Gastroesophageal sphincter (tissue), 4 donors: ENCODE measurements around the gene MYO1D. TPM values are rescaled to one million over a fixed set of nuclear protein-coding genes. Genes with fewer than 3 reads are reported as not detected.

ENCODE experiments used
- ATAC-seq: fragments of 150-250 bp; one replicate; pipeline ENCODE4 v1.9.1; 2016; ENCODE audit warnings: mild to moderate bottlenecking, moderate library complexity
- H3K27ac ChIP-seq, 4 donors: fragments of 200-600 bp; sonication (generic) in 3 of 4; 1 replicate in 3 of 4; 2 replicates in 1 of 4; pipeline ENCODE4 v1.5.1; 2016 to 2019
- H3K27me3 ChIP-seq: fragments of 200-600 bp; sonication (generic); one replicate; pipeline ENCODE4 v1.5.1; 2019
- H3K36me3 ChIP-seq, 2 donors: fragments of 200-600 bp; sonication (generic); one replicate each; pipeline ENCODE4 v1.5.1; 2019; ENCODE audit warnings: control low read depth in 1 of 2
- H3K4me1 ChIP-seq, 3 donors: fragments of 200-600 bp; sonication (generic); 1 replicate in 2 of 3; 2 replicates in 1 of 3; pipeline ENCODE4 v1.5.1; 2016 to 2019; ENCODE audit warnings: control low read depth in 2 of 3
- H3K4me3 ChIP-seq, 2 donors: fragments of 200-600 bp; sonication (generic); one replicate each; pipeline ENCODE4 v1.5.1; 2019; ENCODE audit warnings: mild to moderate bottlenecking in 1 of 2, moderate library complexity in 1 of 2
- H3K9me3 ChIP-seq, 3 donors: fragments of 200-600 bp; sonication (generic); one replicate each; pipeline ENCODE4 v1.5.1; 2017 to 2019; ENCODE audit warnings: control low read depth in 2 of 3
- CTCF ChIP-seq, 4 experiments: fragments of 200-600 bp in 2 of 4; fragments of 450-650 bp in 2 of 4; sonication (generic) in 1 of 4; IDR thresholded peaks; one replicate each; pipeline ENCODE4 v1.5.1; 2017 to 2019; ENCODE audit warnings: antibody characterized with exemption in 4 of 4, mild to moderate bottlenecking in 2 of 4, moderate library complexity in 2 of 4
- EP300 ChIP-seq: sonication (generic); formaldehyde crosslinking; IDR thresholded peaks from one replicate; pipeline ENCODE4 v1.6.1; 2017; ENCODE audit warnings: antibody characterized with exemption, mild to moderate bottlenecking
- POLR2A ChIP-seq, 2 donors: fragments of 450-650 bp; IDR thresholded peaks; one replicate each; pipeline ENCODE4 v1.6.1; 2017; ENCODE audit warnings: antibody characterized with exemption in 2 of 2, mild to moderate bottlenecking in 2 of 2, moderate library complexity in 1 of 2
- POLR2AphosphoS5 ChIP-seq: sonication (generic); formaldehyde crosslinking; IDR thresholded peaks from one replicate; pipeline ENCODE4 v1.6.1; 2017; ENCODE audit warnings: antibody characterized with exemption
- WGBS, 2 donors: methylation state at CpG; one replicate each; pipeline ENCODE4 v1.1.5; 2018; ENCODE audit warnings: low coverage in 1 of 2; 5-methylcytosine and 5-hydroxymethylcytosine counted together
- total RNA-seq, 4 donors: library from RNA; depleted of rRNA; stranded (reverse); fragments of >200 nt; gene quantifications; one replicate each; pipeline ENCODE4 v1.1.0, GENCODE V29; 2016

MYO1D gene
- total RNA-seq, 4 donors from 2014 or later, result 28.2 to 63.5 (median 47.2) TPM

DNA sequence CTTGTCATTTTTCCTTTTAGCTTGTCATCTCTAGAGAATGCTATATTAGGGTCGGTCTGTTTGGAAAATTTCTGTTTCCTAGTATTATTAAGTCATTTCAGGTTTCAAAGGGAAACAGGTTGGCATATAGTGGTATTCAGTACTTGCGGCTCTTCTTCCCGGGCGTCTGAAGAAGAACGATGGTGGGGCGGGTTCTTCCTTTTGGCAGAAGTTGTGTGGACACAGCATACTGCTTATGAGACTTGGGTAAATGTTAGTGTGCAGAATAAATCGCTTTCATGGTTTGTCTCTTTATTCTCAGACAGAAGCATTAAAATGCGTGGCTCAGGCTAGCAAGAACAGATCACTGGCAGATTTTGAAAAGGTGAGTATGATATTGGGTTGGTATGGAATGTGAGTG, 399.7 kb downstream of the MYO1D start:
- Histone ChIP-seq H3K27me3 (no peaks in the 10 kb centered on the region), H3K36me3 (peaks cover 8 to 100% of the 10 kb centered on the region in 2 donors), H3K27ac (no peak overlapping the region), H3K4me3 (no peak overlapping the region), H3K9me3 (no peaks in the 10 kb centered on the region), H3K4me1 (no peaks in the 10 kb centered on the region)
- TF ChIP-seq POLR2A (IDR thresholded peaks at IDR 0.05) (no peak), CTCF (IDR thresholded peaks at IDR 0.05) (no peak), POLR2AphosphoS5 (no peak), EP300 (no peak)
- WGBS, 2 donors, result 88 to 100% methylated on average over 1 to 8 of the region's 8 CpGs
- ATAC-seq, result no peak

DNA sequence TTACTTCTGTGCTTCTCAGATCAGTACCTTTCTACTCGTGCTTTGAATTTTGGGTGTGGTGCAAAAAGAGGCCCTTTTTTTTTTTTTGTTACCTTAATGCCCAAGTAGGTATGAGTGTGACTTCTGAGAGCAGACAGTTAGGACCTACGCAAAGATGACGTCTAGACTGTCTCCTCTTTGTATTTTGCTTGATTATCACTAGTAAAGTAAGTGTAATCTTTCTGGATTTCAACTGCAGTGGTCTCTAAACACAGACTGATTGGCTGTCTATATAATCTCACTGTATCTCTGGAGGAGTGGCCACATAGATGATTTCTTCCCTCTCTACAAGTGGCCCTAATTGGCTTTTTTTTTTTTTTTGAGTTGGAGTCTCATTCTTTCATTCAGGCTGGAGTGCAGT, 401.7 kb downstream of the MYO1D start:
- no peak for ATAC-seq
- peaks cover 8 to 100% of the 10 kb centered on the region in 2 donors for H3K36me3 ChIP-seq
- H3K4me1 ChIP-seq, result no peaks in the 10 kb centered on the region
- no peaks in the 10 kb centered on the region for H3K9me3 ChIP-seq
- WGBS, 2 donors, result 85 to 100% methylated on average over 2 to 3 of the region's 3 CpGs
- H3K27me3 ChIP-seq, result no peaks in the 10 kb centered on the region
- H3K4me3 ChIP-seq, result no peak overlapping the region
- TF ChIP-seq EP300 (no peak), POLR2AphosphoS5 (no peak), POLR2A (IDR thresholded peaks at IDR 0.05) (no peak), CTCF (IDR thresholded peaks at IDR 0.05) (no peak)
- H3K27ac ChIP-seq, result no peak overlapping the region

- WGBS, 2 donors, result 100% methylated on average over 3 of the region's 4 CpGs; no CpG with 5 or more reads in 1 of the 2 donors
- Histone ChIP-seq H3K4me1 (no peaks in the 10 kb centered on the region), H3K36me3 (peaks cover 4 to 97% of the 10 kb centered on the region in 2 donors), H3K27ac (no peak overlapping the region), H3K9me3 (no peaks in the 10 kb centered on the region), H3K4me3 (no peak overlapping the region), H3K27me3 (no peaks in the 10 kb centered on the region)
- ATAC-seq, result no peak
- TF ChIP-seq EP300 (no peak), POLR2AphosphoS5 (no peak), POLR2A (IDR thresholded peaks at IDR 0.05) (no peak), CTCF (IDR thresholded peaks at IDR 0.05) (no peak)
Observed at GRCh38 chr17:32471652-32472051, 405.3 kb downstream of the MYO1D start.

GRCh38 chr17:32470405-32471167, 406.3 kb downstream of the MYO1D start:
- Histone ChIP-seq H3K4me3 (no peak overlapping the region), H3K27me3 (no peaks in the 10 kb centered on the region), H3K27ac (no peak overlapping the region), H3K9me3 (no peaks in the 10 kb centered on the region), H3K36me3 (peaks cover 4 to 97% of the 10 kb centered on the region in 2 donors), H3K4me1 (no peaks in the 10 kb centered on the region)
- ATAC-seq, result no peak
- WGBS, 2 donors, result 80 to 98% methylated on average over 3 to 6 of the region's 6 CpGs
- TF ChIP-seq EP300 (no peak), CTCF (IDR thresholded peaks at IDR 0.05) (no peak), POLR2AphosphoS5 (no peak), POLR2A (IDR thresholded peaks at IDR 0.05) (no peak)

DNA sequence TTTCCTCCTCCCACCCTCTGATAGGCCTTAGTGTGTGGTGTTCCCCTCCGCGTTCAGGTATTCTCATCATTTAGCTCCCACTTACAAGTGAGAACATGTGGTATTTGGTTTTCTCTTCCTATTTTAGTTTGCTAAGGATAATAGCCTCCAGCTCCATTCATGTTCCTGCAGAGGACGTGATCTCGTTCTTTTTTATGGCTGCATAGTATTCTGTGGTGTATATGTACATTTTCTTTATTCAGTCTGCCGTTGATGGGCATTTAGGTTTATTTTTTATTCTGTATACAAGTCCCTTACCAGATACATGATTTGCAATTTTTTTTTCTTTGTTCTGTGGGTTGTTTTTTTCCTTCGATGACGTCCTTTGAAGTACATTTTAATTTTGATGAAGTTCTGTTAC, 409.0 kb downstream of the MYO1D start:
- no peaks in the 10 kb centered on the region for H3K27me3 ChIP-seq
- H3K4me1 ChIP-seq, result no peaks in the 10 kb centered on the region
- no peak overlapping the region for H3K4me3 ChIP-seq
- 96 to 100% methylated on average over 5 to 7 of the region's 7 CpGs for WGBS, 2 donors
- H3K9me3 ChIP-seq, result no peaks in the 10 kb centered on the region
- ATAC-seq, result no peak
- peaks cover 0 to 97% of the 10 kb centered on the region in 2 donors for H3K36me3 ChIP-seq
- no peak for TF ChIP-seq EP300
- no peak for TF ChIP-seq POLR2AphosphoS5
- no peak overlapping the region for H3K27ac ChIP-seq
